ENCODE results near the gene ITCH.
"Not testable (repeated sequence)": the region's sequence is repeated elsewhere in the genome, so short reads cannot be mapped to it uniquely, and the experiment has no call there.

ITCH gene

DNA sequence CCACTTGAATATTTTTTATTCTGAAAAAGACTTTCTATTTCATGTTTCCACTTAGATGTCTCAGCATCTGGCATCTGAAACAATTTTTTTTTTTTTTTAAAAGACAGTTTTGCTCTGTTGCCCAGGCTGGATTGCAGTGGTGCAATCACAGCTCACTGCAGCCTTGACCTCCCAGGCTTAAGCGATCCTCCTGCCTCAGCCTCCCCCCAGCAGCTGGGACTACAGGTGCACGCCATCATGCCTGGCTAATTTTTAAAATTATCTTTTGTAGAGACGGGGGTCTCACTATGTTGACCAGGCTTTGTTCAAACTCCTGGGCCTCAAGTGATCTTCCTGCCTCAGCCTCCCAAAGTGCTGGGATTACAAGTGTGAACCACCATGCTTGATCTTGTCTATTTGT, 42.9 kb downstream of the ITCH start:
- peaks cover 34% of the 10 kb centered on the region for H3F3A ChIP-seq (ENCODE audit: insufficient read depth)
- not testable (repeated sequence) for H2AFZ ChIP-seq (ENCODE audit: low read depth, low read length, severe bottlenecking); H3K27ac ChIP-seq (ENCODE audit: low read depth, low read length); H3K9ac ChIP-seq (ENCODE audit: low read length); H3K9me3 ChIP-seq (ENCODE audit: insufficient read depth, low read length); H4K20me1 ChIP-seq (ENCODE audit: low read depth, low read length); H3K9me2 ChIP-seq (replicated peaks; ENCODE audit: insufficient read depth, low read length); H3K27me3 ChIP-seq (ENCODE audit: low read length); H3K4me3 ChIP-seq (ENCODE audit: insufficient read depth, low read length, poor library complexity, severe bottlenecking)
- H3K36me3 ChIP-seq (ENCODE audit: low read length): peaks cover 13% of the 10 kb centered on the region
- H3K4me2 ChIP-seq (ENCODE audit: low read depth, low read length, poor library complexity, severe bottlenecking): peak overlapping the region; percentile 89
- peaks cover 52% of the 10 kb centered on the region for H3K79me2 ChIP-seq (ENCODE audit: insufficient read depth, low read length)

DNA sequence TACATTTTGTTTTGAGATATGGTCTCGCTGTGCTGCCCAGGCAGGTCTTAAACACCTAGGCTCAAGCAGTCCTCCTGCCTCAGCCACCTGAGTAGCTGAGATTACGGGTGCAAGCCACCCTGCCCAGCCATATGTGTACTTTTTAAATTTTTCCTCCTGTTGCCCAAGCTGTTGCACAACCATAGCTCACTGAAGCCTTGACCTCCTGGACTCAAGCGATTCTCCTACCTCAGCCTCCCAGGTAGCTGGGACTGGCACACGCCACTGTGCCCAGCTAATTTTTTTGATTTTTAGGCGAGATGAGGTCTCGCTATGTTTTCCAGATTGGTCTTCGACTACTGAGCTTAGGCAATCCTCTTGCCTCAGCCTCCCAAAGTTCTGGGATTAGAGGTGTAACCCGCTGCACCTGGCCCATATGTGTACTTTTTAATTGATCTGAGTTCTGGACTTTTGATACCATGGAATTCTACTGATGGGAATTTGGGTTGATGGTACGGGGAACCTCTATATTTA, 44.9 kb downstream of the ITCH start:
- H3K9me3 ChIP-seq (ENCODE audit: insufficient read depth, low read length): no peaks in the 10 kb centered on the region
- H3K27ac ChIP-seq (ENCODE audit: low read depth, low read length): no peak overlapping the region
- H3K9ac ChIP-seq (ENCODE audit: low read length): no peak overlapping the region
- H4K20me1 ChIP-seq (ENCODE audit: low read depth, low read length): no peaks in the 10 kb centered on the region; the same call in 1 of the 2 replicates
- no peak overlapping the region for H2AFZ ChIP-seq (ENCODE audit: low read depth, low read length, severe bottlenecking)
- H3K27me3 ChIP-seq (ENCODE audit: low read length): no peaks in the 10 kb centered on the region
- H3K4me3 ChIP-seq (ENCODE audit: insufficient read depth, low read length, poor library complexity, severe bottlenecking): no peak overlapping the region
- TF ChIP-seq EZH2phosphoT487 (conservative IDR thresholded peaks at IDR 0.05; ENCODE audit: low read length): no peak
- TF ChIP-seq, protein P1, sequence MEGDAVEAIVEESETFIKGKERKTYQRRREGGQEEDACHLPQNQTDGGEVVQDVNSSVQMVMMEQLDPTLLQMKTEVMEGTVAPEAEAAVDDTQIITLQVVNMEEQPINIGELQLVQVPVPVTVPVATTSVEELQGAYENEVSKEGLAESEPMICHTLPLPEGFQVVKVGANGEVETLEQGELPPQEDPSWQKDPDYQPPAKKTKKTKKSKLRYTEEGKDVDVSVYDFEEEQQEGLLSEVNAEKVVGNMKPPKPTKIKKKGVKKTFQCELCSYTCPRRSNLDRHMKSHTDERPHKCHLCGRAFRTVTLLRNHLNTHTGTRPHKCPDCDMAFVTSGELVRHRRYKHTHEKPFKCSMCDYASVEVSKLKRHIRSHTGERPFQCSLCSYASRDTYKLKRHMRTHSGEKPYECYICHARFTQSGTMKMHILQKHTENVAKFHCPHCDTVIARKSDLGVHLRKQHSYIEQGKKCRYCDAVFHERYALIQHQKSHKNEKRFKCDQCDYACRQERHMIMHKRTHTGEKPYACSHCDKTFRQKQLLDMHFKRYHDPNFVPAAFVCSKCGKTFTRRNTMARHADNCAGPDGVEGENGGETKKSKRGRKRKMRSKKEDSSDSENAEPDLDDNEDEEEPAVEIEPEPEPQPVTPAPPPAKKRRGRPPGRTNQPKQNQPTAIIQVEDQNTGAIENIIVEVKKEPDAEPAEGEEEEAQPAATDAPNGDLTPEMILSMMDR (IDR thresholded peaks at IDR 0.05; ENCODE audit: insufficient read depth, low read length, poor library complexity, severe bottlenecking): no peak
- H3K4me2 ChIP-seq (ENCODE audit: low read depth, low read length, poor library complexity, severe bottlenecking): no peak overlapping the region
- H3F3A ChIP-seq (ENCODE audit: insufficient read depth): peaks cover 21% of the 10 kb centered on the region
- H3K9me2 ChIP-seq (replicated peaks; ENCODE audit: insufficient read depth, low read length): no peaks in the 10 kb centered on the region
- peaks cover 33% of the 10 kb centered on the region for H3K79me2 ChIP-seq (ENCODE audit: insufficient read depth, low read length)
- H3K36me3 ChIP-seq (ENCODE audit: low read length): peaks cover 17% of the 10 kb centered on the region

DNA sequence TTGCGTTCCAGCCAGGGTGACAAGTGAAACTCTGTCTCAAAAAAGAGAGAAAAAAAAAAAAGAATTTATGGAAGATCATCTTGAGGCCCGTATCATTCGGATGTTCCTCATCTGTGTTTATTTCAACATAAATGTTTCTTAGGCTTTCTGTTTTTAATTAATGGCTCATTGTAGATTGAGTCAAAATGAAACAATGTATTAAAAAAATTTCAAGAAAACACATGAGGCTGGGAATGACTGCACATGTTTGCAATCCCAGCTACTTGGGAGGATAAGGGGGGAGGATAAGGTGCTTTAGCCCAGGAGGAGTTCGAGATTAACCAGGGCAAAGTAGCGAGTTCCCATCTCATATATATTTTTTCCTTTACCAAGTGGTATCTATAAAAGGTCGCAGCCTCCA, 47.3 kb downstream of the ITCH start:
- no peak overlapping the region for H3K4me2 ChIP-seq (ENCODE audit: low read depth, low read length, poor library complexity, severe bottlenecking)
- H3K79me2 ChIP-seq (ENCODE audit: insufficient read depth, low read length): peaks cover 16% of the 10 kb centered on the region
- no peaks in the 10 kb centered on the region for H3K9me3 ChIP-seq (ENCODE audit: insufficient read depth, low read length)
- H3K9me2 ChIP-seq (replicated peaks; ENCODE audit: insufficient read depth, low read length): no peaks in the 10 kb centered on the region
- no peaks in the 10 kb centered on the region for H3K27me3 ChIP-seq (ENCODE audit: low read length)
- no peak overlapping the region for H2AFZ ChIP-seq (ENCODE audit: low read depth, low read length, severe bottlenecking)
- peaks cover 5% of the 10 kb centered on the region; the same call in 1 of the 2 replicates for H3F3A ChIP-seq (ENCODE audit: insufficient read depth)
- H3K9ac ChIP-seq (ENCODE audit: low read length): no peak overlapping the region
- H3K27ac ChIP-seq (ENCODE audit: low read depth, low read length): no peak overlapping the region
- H4K20me1 ChIP-seq (ENCODE audit: low read depth, low read length): no peaks in the 10 kb centered on the region
- H3K36me3 ChIP-seq (ENCODE audit: low read length): peaks cover 24% of the 10 kb centered on the region
- no peak for TF ChIP-seq EZH2phosphoT487 (conservative IDR thresholded peaks at IDR 0.05; ENCODE audit: low read length)
- no peak overlapping the region for H3K4me3 ChIP-seq (ENCODE audit: insufficient read depth, low read length, poor library complexity, severe bottlenecking)

DNA sequence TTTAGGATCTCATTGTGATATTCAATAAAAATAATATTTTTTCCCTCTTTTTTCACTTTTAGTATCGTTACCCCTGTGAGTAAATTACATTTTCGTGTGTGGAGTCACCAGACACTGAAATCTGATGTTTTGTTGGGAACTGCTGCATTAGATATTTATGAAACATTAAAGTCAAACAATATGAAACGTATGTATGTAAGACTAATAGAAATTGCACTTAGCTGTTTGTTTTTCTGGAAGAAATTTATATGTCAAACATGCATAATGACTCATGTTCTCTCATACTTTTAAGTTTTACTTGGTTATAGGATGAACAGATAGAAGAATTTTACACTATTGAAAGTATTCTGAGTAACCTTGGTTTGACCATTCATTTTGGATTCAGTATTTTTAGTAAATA, 49.4 kb downstream of the ITCH start:
- no peak overlapping the region for H3K4me2 ChIP-seq (ENCODE audit: low read depth, low read length, poor library complexity, severe bottlenecking)
- H2AFZ ChIP-seq (ENCODE audit: low read depth, low read length, severe bottlenecking): no peak overlapping the region
- H3K9me2 ChIP-seq (replicated peaks; ENCODE audit: insufficient read depth, low read length): no peaks in the 10 kb centered on the region
- no peak overlapping the region for H3K9ac ChIP-seq (ENCODE audit: low read length)
- H3K27ac ChIP-seq (ENCODE audit: low read depth, low read length): no peak overlapping the region
- peaks cover 5% of the 10 kb centered on the region; the same call in 1 of the 2 replicates for H3F3A ChIP-seq (ENCODE audit: insufficient read depth)
- peaks cover 24% of the 10 kb centered on the region for H3K36me3 ChIP-seq (ENCODE audit: low read length)
- H3K79me2 ChIP-seq (ENCODE audit: insufficient read depth, low read length): no peaks in the 10 kb centered on the region
- H3K4me3 ChIP-seq (ENCODE audit: insufficient read depth, low read length, poor library complexity, severe bottlenecking): no peak overlapping the region
- H4K20me1 ChIP-seq (ENCODE audit: low read depth, low read length): no peaks in the 10 kb centered on the region
- no peaks in the 10 kb centered on the region for H3K27me3 ChIP-seq (ENCODE audit: low read length)
- TF ChIP-seq EZH2phosphoT487 (conservative IDR thresholded peaks at IDR 0.05; ENCODE audit: low read length): no peak
- TF ChIP-seq, protein P1 (IDR thresholded peaks at IDR 0.05; ENCODE audit: insufficient read depth, low read length, poor library complexity, severe bottlenecking): no peak
- H3K9me3 ChIP-seq (ENCODE audit: insufficient read depth, low read length): no peaks in the 10 kb centered on the region

DNA sequence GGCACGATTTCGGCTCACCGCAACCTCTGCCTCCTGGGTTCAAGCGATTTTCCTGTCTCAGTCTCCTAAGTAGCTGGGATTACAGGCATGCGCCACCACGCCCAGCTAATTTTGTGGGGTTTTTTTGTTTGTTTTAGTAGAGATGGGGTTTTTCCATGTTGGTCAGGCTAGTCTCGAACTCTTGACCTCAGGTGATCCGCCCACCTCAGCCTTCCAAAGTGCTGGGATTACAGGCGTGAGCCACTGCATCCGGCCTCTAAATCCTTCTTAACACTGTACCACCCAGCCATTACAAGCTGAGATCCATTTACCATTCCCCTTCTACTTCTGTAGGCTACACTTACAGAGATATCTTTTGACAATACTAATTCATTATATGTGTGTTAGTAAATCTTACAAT, 51.5 kb downstream of the ITCH start:
- H3K9me2 ChIP-seq (replicated peaks; ENCODE audit: insufficient read depth, low read length); H3K9me3 ChIP-seq (ENCODE audit: insufficient read depth, low read length); H4K20me1 ChIP-seq (ENCODE audit: low read depth, low read length); H2AFZ ChIP-seq (ENCODE audit: low read depth, low read length, severe bottlenecking); H3K4me3 ChIP-seq (ENCODE audit: insufficient read depth, low read length, poor library complexity, severe bottlenecking); H3K27me3 ChIP-seq (ENCODE audit: low read length); H3K79me2 ChIP-seq (ENCODE audit: insufficient read depth, low read length); H3F3A ChIP-seq (ENCODE audit: insufficient read depth); H3K9ac ChIP-seq (ENCODE audit: low read length): not testable (repeated sequence)
- H3K4me2 ChIP-seq (ENCODE audit: low read depth, low read length, poor library complexity, severe bottlenecking): peak overlapping the region; percentile 33
- peaks cover 14% of the 10 kb centered on the region for H3K36me3 ChIP-seq (ENCODE audit: low read length)
- peak overlapping the region; percentile 61 for H3K27ac ChIP-seq (ENCODE audit: low read depth, low read length)
